ENCODE results near the gene SUSD5.

DNA sequence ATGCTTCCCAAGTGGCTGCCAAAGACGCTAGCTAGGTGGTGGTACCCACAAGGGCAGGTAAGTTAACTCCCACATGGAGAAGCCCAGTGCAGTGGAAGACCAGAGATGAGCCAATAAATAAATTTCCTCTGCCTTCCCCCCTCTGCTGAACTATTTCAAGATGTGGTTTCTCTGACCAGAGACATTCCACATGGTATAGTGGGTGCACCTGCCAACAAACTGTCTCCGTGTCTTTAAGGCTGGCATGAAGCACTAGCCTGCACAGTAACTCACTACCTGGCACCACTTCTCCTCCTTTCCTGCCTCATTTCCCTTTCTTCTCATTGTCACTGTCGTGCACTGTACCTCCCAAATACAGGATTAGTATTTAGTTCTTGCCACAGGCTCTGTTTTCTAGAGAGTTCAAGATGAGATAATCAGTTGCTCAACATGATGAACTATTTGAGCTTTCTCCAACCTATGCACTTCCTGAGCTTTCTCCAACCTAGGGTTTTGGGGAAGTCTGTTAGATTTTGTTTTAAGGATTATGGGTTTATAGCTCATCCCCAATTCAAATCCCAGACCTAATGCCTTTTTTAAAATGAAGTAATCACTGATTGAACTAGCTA, 113.2 kb downstream of the SUSD5 start:
- TF ChIP-seq, protein P1, sequence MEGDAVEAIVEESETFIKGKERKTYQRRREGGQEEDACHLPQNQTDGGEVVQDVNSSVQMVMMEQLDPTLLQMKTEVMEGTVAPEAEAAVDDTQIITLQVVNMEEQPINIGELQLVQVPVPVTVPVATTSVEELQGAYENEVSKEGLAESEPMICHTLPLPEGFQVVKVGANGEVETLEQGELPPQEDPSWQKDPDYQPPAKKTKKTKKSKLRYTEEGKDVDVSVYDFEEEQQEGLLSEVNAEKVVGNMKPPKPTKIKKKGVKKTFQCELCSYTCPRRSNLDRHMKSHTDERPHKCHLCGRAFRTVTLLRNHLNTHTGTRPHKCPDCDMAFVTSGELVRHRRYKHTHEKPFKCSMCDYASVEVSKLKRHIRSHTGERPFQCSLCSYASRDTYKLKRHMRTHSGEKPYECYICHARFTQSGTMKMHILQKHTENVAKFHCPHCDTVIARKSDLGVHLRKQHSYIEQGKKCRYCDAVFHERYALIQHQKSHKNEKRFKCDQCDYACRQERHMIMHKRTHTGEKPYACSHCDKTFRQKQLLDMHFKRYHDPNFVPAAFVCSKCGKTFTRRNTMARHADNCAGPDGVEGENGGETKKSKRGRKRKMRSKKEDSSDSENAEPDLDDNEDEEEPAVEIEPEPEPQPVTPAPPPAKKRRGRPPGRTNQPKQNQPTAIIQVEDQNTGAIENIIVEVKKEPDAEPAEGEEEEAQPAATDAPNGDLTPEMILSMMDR (IDR thresholded peaks at IDR 0.05) = no peak
- TF ChIP-seq POLR2AphosphoS5 (IDR thresholded peaks at IDR 0.05; ENCODE audit: low read depth, low read length) (no peak), TCF7L2 (IDR thresholded peaks at IDR 0.05; ENCODE audit: low read depth, low read length) (no peak)
- TF ChIP-seq, protein P2, sequence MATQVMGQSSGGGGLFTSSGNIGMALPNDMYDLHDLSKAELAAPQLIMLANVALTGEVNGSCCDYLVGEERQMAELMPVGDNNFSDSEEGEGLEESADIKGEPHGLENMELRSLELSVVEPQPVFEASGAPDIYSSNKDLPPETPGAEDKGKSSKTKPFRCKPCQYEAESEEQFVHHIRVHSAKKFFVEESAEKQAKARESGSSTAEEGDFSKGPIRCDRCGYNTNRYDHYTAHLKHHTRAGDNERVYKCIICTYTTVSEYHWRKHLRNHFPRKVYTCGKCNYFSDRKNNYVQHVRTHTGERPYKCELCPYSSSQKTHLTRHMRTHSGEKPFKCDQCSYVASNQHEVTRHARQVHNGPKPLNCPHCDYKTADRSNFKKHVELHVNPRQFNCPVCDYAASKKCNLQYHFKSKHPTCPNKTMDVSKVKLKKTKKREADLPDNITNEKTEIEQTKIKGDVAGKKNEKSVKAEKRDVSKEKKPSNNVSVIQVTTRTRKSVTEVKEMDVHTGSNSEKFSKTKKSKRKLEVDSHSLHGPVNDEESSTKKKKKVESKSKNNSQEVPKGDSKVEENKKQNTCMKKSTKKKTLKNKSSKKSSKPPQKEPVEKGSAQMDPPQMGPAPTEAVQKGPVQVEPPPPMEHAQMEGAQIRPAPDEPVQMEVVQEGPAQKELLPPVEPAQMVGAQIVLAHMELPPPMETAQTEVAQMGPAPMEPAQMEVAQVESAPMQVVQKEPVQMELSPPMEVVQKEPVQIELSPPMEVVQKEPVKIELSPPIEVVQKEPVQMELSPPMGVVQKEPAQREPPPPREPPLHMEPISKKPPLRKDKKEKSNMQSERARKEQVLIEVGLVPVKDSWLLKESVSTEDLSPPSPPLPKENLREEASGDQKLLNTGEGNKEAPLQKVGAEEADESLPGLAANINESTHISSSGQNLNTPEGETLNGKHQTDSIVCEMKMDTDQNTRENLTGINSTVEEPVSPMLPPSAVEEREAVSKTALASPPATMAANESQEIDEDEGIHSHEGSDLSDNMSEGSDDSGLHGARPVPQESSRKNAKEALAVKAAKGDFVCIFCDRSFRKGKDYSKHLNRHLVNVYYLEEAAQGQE (IDR thresholded peaks at IDR 0.05; ENCODE audit: insufficient read depth in 1 of 2, low read depth in 2 of 2, low read length in 1 of 2) = no peak
